ENCODE results near the gene TRIM71. TPM values are rescaled to one million over a fixed set of nuclear protein-coding genes. Genes with fewer than 3 reads are reported as not detected.
"Not testable (repeated sequence)": the region's sequence is repeated elsewhere in the genome, so short reads cannot be mapped to it uniquely, and the experiment has no call there.

TRIM71 gene
- total RNA-seq, 1 donor from 2014 or later = 0.52 TPM

- Histone ChIP-seq H3K4me1 (ENCODE audit: control insufficient read depth in 3 of 3, insufficient read depth in 3 of 3, low read length in 3 of 3) (no peaks in the 10 kb centered on the region), H3K27ac (ENCODE audit: low read depth, low read length) (no peak overlapping the region), H3K9ac (ENCODE audit: low read depth in 1 of 3, low read length in 3 of 3) (no peak overlapping the region), H3K27me3 (ENCODE audit: control insufficient read depth in 3 of 3, insufficient read depth in 3 of 3, low read length in 3 of 3) (peaks cover 2 to 6% (median 3%) of the 10 kb centered on the region in 3 donors), H3K36me3 (ENCODE audit: control insufficient read depth in 3 of 3, insufficient read depth in 3 of 3, low read length in 3 of 3) (no peaks in the 10 kb centered on the region), H3K9me3 (ENCODE audit: control insufficient read depth in 3 of 3, low read length in 3 of 3) (no peaks in the 10 kb centered on the region), H3K4me3 (ENCODE audit: low read length in 3 of 3) (no peak overlapping the region)
Observed at GRCh38 chr3:32903953-32904352, 86.2 kb downstream of the TRIM71 start.

DNA sequence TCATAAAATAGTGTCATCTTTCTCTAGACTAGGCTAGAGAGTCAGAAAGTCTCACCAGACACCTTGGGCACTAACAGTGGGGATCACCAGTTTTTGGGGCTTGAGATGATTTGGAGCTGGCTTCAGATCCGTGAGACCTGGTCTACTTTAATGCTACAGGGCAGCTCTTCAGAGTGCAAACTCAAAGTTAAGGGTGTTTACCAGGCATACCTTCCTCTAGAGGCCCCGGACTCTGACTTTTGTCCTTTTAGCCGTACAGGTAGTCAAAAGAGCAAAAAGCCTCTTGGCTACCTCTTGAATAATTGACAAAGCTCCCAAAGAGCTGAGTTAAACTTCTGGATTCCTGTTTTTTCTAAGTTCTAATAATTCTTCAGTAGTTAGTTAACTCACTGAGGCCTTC, 92.2 kb downstream of the TRIM71 start:
- Histone ChIP-seq H3K27me3 (ENCODE audit: control insufficient read depth in 3 of 3, insufficient read depth in 3 of 3, low read length in 3 of 3) (no peaks in the 10 kb centered on the region), H3K4me1 (ENCODE audit: control insufficient read depth in 3 of 3, insufficient read depth in 3 of 3, low read length in 3 of 3) (no peaks in the 10 kb centered on the region), H3K36me3 (ENCODE audit: control insufficient read depth in 3 of 3, insufficient read depth in 3 of 3, low read length in 3 of 3) (no peaks in the 10 kb centered on the region), H3K4me3 (ENCODE audit: low read length in 3 of 3) (no peak overlapping the region), H3K9ac (ENCODE audit: low read depth in 1 of 3, low read length in 3 of 3) (no peak overlapping the region), H3K9me3 (ENCODE audit: control insufficient read depth in 3 of 3, low read length in 3 of 3) (no peaks in the 10 kb centered on the region), H3K27ac (ENCODE audit: low read depth, low read length) (no peak overlapping the region)

DNA sequence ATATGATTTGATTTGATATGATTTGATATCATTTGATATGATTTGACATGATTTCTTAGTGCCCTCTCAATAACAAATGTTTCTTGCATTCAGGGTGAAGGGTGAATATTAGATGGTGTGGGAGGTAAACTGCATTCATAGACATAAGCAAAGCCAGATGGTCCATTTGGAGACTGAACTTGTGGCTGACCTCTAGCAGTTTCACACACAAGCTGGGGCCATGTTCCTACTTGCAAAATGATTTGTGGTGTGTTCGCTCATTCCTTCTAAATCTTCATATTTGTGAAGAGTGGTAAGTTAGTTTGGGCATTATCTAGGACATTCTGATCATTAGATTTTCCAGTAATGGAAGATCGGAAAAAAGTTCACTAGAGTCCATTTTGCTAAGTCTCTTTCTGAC, 93.2 kb downstream of the TRIM71 start:
- no peaks in the 10 kb centered on the region for H3K36me3 ChIP-seq (ENCODE audit: control insufficient read depth in 3 of 3, insufficient read depth in 3 of 3, low read length in 3 of 3)
- H3K9ac ChIP-seq (ENCODE audit: low read depth in 1 of 3, low read length in 3 of 3) = no peak overlapping the region
- no peaks in the 10 kb centered on the region for H3K4me1 ChIP-seq (ENCODE audit: control insufficient read depth in 3 of 3, insufficient read depth in 3 of 3, low read length in 3 of 3)
- H3K27me3 ChIP-seq (ENCODE audit: control insufficient read depth in 3 of 3, insufficient read depth in 3 of 3, low read length in 3 of 3) = no peaks in the 10 kb centered on the region
- H3K4me3 ChIP-seq (ENCODE audit: low read length in 3 of 3) = no peak overlapping the region
- H3K9me3 ChIP-seq (ENCODE audit: control insufficient read depth in 3 of 3, low read length in 3 of 3) = no peaks in the 10 kb centered on the region
- no peak overlapping the region for H3K27ac ChIP-seq (ENCODE audit: low read depth, low read length)

- Histone ChIP-seq H3K27ac (ENCODE audit: low read depth, low read length) (no peak overlapping the region), H3K36me3 (ENCODE audit: control insufficient read depth in 3 of 3, insufficient read depth in 3 of 3, low read length in 3 of 3) (no peaks in the 10 kb centered on the region), H3K9me3 (ENCODE audit: control insufficient read depth in 3 of 3, low read length in 3 of 3) (no peaks in the 10 kb centered on the region), H3K4me1 (ENCODE audit: control insufficient read depth in 3 of 3, insufficient read depth in 3 of 3, low read length in 3 of 3) (no peaks in the 10 kb centered on the region), H3K4me3 (ENCODE audit: low read length in 3 of 3) (no peak overlapping the region), H3K9ac (ENCODE audit: low read depth in 1 of 3, low read length in 3 of 3) (no peak overlapping the region), H3K27me3 (ENCODE audit: control insufficient read depth in 3 of 3, insufficient read depth in 3 of 3, low read length in 3 of 3) (no peaks in the 10 kb centered on the region)
Observed at GRCh38 chr3:32912046-32912445, 94.2 kb downstream of the TRIM71 start.

- Histone ChIP-seq H3K9me3 (ENCODE audit: control insufficient read depth in 3 of 3, low read length in 3 of 3) (no peaks in the 10 kb centered on the region), H3K27ac (ENCODE audit: low read depth, low read length) (no peak overlapping the region), H3K9ac (ENCODE audit: low read depth in 1 of 3, low read length in 3 of 3) (no peak overlapping the region), H3K27me3 (ENCODE audit: control insufficient read depth in 3 of 3, insufficient read depth in 3 of 3, low read length in 3 of 3) (no peaks in the 10 kb centered on the region), H3K36me3 (ENCODE audit: control insufficient read depth in 3 of 3, insufficient read depth in 3 of 3, low read length in 3 of 3) (no peaks in the 10 kb centered on the region), H3K4me3 (ENCODE audit: low read length in 3 of 3) (no peak overlapping the region), H3K4me1 (ENCODE audit: control insufficient read depth in 3 of 3, insufficient read depth in 3 of 3, low read length in 3 of 3) (no peaks in the 10 kb centered on the region)
Observed at GRCh38 chr3:32913790-32914446, 96.1 kb downstream of the TRIM71 start.

GRCh38 chr3:32919920-32920319, 102.1 kb downstream of the TRIM71 start:
- H3K4me1 ChIP-seq (ENCODE audit: control insufficient read depth in 3 of 3, insufficient read depth in 3 of 3, low read length in 3 of 3) = no peaks in the 10 kb centered on the region
- no peak overlapping the region for H3K27ac ChIP-seq (ENCODE audit: low read depth, low read length)
- H3K36me3 ChIP-seq (ENCODE audit: control insufficient read depth in 3 of 3, insufficient read depth in 3 of 3, low read length in 3 of 3) = no peaks in the 10 kb centered on the region
- no peaks in the 10 kb centered on the region for H3K9me3 ChIP-seq (ENCODE audit: control insufficient read depth in 3 of 3, low read length in 3 of 3)
- H3K27me3 ChIP-seq (ENCODE audit: control insufficient read depth in 3 of 3, insufficient read depth in 3 of 3, low read length in 3 of 3) = no peaks in the 10 kb centered on the region
- no peak overlapping the region for H3K4me3 ChIP-seq (ENCODE audit: low read length in 3 of 3)
- no peak overlapping the region for H3K9ac ChIP-seq (ENCODE audit: low read depth in 1 of 3, low read length in 3 of 3)

- Histone ChIP-seq H3K36me3 (ENCODE audit: control insufficient read depth in 3 of 3, insufficient read depth in 3 of 3, low read length in 3 of 3) (no peaks in the 10 kb centered on the region), H3K4me1 (ENCODE audit: control insufficient read depth in 3 of 3, insufficient read depth in 3 of 3, low read length in 3 of 3) (no peaks in the 10 kb centered on the region), H3K9ac (ENCODE audit: low read depth in 1 of 3, low read length in 3 of 3) (no peak overlapping the region), H3K4me3 (ENCODE audit: low read length in 3 of 3) (no peak overlapping the region), H3K27ac (ENCODE audit: low read depth, low read length) (no peak overlapping the region), H3K9me3 (ENCODE audit: control insufficient read depth in 3 of 3, low read length in 3 of 3) (no peaks in the 10 kb centered on the region), H3K27me3 (ENCODE audit: control insufficient read depth in 3 of 3, insufficient read depth in 3 of 3, low read length in 3 of 3) (no peaks in the 10 kb centered on the region)
Observed at GRCh38 chr3:32922078-32922477, 104.3 kb downstream of the TRIM71 start.

DNA sequence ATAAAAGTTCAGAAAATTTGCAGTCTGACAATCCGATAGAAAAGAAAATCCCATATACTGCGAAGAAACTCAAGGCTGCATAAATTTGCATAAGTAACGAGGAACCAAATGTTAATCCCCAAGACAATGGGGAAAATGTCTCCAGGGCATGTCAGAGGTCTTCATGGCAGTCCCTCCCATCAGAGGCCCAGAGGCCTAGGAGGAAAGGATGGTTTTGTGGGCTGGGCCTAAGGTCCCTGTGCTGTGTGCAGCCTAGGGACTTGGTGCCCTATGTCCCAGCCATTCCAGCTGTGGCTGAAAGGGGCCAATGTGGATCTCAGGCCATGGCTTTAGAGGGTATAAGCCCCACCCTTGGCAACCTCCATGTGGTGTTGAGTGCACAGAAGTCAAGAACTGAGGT, 112.4 kb downstream of the TRIM71 start:
- Histone ChIP-seq H3K36me3 (ENCODE audit: control insufficient read depth in 3 of 3, insufficient read depth in 3 of 3, low read length in 3 of 3) (no peaks in the 10 kb centered on the region), H3K27ac (ENCODE audit: low read depth, low read length) (no peak overlapping the region), H3K27me3 (ENCODE audit: control insufficient read depth in 3 of 3, insufficient read depth in 3 of 3, low read length in 3 of 3) (no peaks in the 10 kb centered on the region), H3K9ac (ENCODE audit: low read depth in 1 of 3, low read length in 3 of 3) (no peak overlapping the region), H3K9me3 (ENCODE audit: control insufficient read depth in 3 of 3, low read length in 3 of 3) (no peaks in the 10 kb centered on the region), H3K4me3 (ENCODE audit: low read length in 3 of 3) (no peak overlapping the region), H3K4me1 (ENCODE audit: control insufficient read depth in 3 of 3, insufficient read depth in 3 of 3, low read length in 3 of 3) (no peaks in the 10 kb centered on the region)

DNA sequence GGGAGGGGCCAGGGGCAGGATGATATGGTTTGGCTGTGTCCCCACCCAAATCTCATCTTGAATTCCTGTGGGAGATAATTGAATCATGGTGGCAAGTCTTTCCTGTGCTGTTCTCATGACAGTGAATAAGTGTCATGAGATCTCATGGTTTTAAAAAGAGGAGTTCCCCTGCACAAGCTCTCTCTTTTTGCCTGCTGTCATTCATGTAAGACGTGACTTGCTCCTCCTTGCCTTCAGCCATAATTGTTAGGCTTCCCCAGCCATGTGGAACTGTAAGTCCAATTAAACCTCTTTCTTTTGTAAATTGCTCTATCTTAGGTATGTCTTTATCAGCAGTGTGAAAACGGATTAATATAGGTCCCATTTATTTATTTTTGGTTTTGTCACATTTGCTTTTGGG, 113.5 kb downstream of the TRIM71 start:
- H3K4me3 ChIP-seq (ENCODE audit: low read length in 3 of 3); H3K36me3 ChIP-seq (ENCODE audit: control insufficient read depth in 3 of 3, insufficient read depth in 3 of 3, low read length in 3 of 3); H3K27ac ChIP-seq (ENCODE audit: low read depth, low read length); H3K9me3 ChIP-seq (ENCODE audit: control insufficient read depth in 3 of 3, low read length in 3 of 3); H3K4me1 ChIP-seq (ENCODE audit: control insufficient read depth in 3 of 3, insufficient read depth in 3 of 3, low read length in 3 of 3); H3K9ac ChIP-seq (ENCODE audit: low read depth in 1 of 3, low read length in 3 of 3); H3K27me3 ChIP-seq (ENCODE audit: control insufficient read depth in 3 of 3, insufficient read depth in 3 of 3, low read length in 3 of 3): not testable (repeated sequence)

- Histone ChIP-seq H3K9me3 (ENCODE audit: control insufficient read depth in 3 of 3, low read length in 3 of 3) (no peaks in the 10 kb centered on the region), H3K27ac (ENCODE audit: low read depth, low read length) (no peak overlapping the region), H3K4me3 (ENCODE audit: low read length in 3 of 3) (no peak overlapping the region), H3K4me1 (ENCODE audit: control insufficient read depth in 3 of 3, insufficient read depth in 3 of 3, low read length in 3 of 3) (no peaks in the 10 kb centered on the region), H3K27me3 (ENCODE audit: control insufficient read depth in 3 of 3, insufficient read depth in 3 of 3, low read length in 3 of 3) (no peaks in the 10 kb centered on the region), H3K9ac (ENCODE audit: low read depth in 1 of 3, low read length in 3 of 3) (no peak overlapping the region), H3K36me3 (ENCODE audit: control insufficient read depth in 3 of 3, insufficient read depth in 3 of 3, low read length in 3 of 3) (no peaks in the 10 kb centered on the region)
Observed at GRCh38 chr3:32934150-32934742, 116.4 kb downstream of the TRIM71 start.

Measured in skeletal muscle tissue (tissue), 4 donors.